ENCODE data around the gene DUSP3.

DUSP3 gene

DNA sequence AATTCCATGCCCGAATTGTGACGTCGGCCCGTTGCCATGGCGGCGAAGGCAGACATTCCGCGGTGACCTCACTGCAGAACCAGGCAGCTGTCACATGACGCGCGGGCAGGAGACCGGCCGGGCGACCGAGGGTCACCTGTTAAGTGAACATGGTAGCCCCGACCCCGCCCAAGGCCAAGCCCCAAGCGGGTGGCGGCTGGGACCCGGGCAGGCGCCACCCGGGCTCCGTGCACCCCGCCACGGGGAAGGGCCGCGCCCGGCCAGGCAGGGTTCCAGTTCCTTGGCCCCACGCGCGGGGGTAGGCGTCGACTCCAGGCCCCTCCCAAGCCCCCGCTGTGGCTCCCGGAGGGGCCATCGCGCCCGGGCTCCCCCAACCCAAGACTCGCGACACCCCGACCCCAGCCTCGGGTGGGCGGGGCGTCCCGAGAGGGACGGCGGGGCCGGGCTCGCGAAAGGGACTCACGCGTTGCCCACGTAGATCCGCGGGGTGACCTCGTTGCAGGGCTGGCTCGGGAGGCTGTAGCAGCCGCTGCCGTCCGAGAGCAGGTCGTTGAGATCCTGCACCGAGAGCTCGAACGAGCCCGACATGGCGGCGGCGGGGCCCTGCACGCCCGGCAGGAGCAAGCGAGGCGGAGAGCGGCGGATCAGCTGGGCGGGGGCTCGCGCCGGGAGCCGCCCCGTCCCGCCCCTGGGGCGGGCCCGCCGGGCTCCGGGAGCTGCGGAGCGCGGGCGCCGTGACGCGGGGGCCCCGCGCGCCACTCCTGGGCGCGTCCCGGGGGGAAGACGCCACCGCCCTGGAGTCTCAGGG, at the start of gene DUSP3:
DUSP3 (minus strand) TSS at position 641 of the 808 bp plus-strand sequence; CDS start at position 588, 53 bp downstream.
- H3K27me3 ChIP-seq (replicated peaks), result no peaks in the 10 kb centered on the region
- peak within 1 kb of the TSS; percentile 81 for H3K4me3 ChIP-seq (ENCODE audit: low read depth, low read length)
- in situ Hi-C loops (cut with HindIII; ENCODE audit: low pct_ligation_motif_present, low sequenced_read_pairs), result no loop called here
- H3K36me3 ChIP-seq (replicated peaks), result peaks cover 25% of the 10 kb centered on the region
- peak; percentile 95 for DNase-seq
- peak within 1 kb of the TSS; percentile 98 for H3K27ac ChIP-seq
- TF ChIP-seq, protein P1, sequence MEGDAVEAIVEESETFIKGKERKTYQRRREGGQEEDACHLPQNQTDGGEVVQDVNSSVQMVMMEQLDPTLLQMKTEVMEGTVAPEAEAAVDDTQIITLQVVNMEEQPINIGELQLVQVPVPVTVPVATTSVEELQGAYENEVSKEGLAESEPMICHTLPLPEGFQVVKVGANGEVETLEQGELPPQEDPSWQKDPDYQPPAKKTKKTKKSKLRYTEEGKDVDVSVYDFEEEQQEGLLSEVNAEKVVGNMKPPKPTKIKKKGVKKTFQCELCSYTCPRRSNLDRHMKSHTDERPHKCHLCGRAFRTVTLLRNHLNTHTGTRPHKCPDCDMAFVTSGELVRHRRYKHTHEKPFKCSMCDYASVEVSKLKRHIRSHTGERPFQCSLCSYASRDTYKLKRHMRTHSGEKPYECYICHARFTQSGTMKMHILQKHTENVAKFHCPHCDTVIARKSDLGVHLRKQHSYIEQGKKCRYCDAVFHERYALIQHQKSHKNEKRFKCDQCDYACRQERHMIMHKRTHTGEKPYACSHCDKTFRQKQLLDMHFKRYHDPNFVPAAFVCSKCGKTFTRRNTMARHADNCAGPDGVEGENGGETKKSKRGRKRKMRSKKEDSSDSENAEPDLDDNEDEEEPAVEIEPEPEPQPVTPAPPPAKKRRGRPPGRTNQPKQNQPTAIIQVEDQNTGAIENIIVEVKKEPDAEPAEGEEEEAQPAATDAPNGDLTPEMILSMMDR (IDR thresholded peaks at IDR 0.05; ENCODE audit: low read depth, low read length, missing control alignments), result no peak

DNA sequence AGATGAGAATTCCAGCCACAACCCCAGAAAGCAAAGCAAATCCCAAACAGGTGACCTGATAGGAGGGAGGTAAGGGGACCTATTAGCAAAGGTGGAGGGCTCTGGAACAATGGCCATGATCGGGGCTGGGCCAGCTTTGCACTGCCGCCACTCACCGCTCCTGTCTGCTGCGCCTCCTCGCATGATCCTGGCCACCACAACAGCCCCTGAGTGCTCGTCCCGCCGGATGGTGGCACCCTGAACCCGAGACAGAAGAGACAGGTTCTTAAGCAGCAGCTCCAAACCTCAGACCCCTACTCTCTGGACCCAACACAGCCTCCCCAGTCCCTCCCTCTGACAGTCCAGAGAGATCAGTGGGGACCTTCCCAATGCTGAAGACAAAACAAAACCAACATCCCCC, 48.8 kb upstream of the DUSP3 start:
- TF ChIP-seq, protein P1 (IDR thresholded peaks at IDR 0.05; ENCODE audit: low read depth, low read length, missing control alignments), result no peak
- Histone ChIP-seq H3K4me3 (ENCODE audit: low read depth, low read length) (no peak overlapping the region), H3K27ac (no peak overlapping the region), H3K27me3 (replicated peaks) (no peaks in the 10 kb centered on the region), H3K36me3 (replicated peaks) (peaks cover 56% of the 10 kb centered on the region)
- in situ Hi-C loops (cut with HindIII; ENCODE audit: low pct_ligation_motif_present, low sequenced_read_pairs), result no loop called here
- DNase-seq, result no peak

DNA sequence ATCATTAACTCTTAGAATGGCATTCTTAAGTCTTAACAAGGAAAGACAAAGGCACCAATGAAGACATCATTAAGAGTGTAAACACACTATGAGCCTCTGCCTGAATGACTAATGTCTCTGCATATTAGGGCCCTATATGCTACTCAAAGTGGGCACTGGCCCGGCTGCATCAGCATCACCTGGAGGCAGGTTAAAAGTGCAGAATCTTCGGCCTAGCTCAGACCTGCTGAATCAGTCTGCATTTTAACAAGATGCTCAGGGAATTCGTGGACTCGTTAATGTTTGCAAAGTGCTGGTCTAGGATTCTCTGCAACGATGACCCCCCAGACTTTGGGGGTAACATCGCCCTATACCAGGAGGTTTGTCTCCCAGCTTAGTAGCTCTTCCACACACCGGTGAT, 47.4 kb upstream of the DUSP3 start:
- TF ChIP-seq, protein P1 (IDR thresholded peaks at IDR 0.05; ENCODE audit: low read depth, low read length, missing control alignments), result no peak
- H3K27me3 ChIP-seq (replicated peaks), result no peaks in the 10 kb centered on the region
- no peak overlapping the region for H3K4me3 ChIP-seq (ENCODE audit: low read depth, low read length)
- no peak overlapping the region for H3K27ac ChIP-seq
- H3K36me3 ChIP-seq (replicated peaks), result peaks cover 55% of the 10 kb centered on the region
- in situ Hi-C loops (cut with HindIII; ENCODE audit: low pct_ligation_motif_present, low sequenced_read_pairs), result no loop called here
- no peak for DNase-seq

DNA sequence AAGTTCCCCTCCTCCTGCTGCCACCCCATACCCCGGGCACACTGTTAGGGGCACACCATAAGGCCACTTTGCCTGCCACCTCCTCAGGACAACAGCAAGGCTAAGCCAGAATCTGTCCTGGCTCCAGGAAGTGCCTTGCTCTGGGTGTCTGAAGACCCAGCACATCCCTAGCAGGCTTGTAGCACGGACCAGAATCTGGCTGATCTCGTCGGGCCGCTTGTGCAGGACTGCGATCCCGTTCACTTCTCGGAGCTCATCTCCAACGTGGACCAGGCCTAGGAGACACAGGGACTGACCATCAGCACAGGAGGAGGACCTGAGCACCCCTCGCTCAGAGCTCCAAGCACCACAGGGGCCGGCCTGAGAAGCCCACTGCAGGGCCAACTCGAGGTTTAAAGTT, 46.8 kb upstream of the DUSP3 start:
- TF ChIP-seq, protein P1 (IDR thresholded peaks at IDR 0.05; ENCODE audit: low read depth, low read length, missing control alignments), result no peak
- Histone ChIP-seq H3K27ac (no peak overlapping the region), H3K27me3 (replicated peaks) (no peaks in the 10 kb centered on the region), H3K4me3 (ENCODE audit: low read depth, low read length) (no peak overlapping the region), H3K36me3 (replicated peaks) (peaks cover 54% of the 10 kb centered on the region)
- DNase-seq, result no peak
- in situ Hi-C loops (cut with HindIII; ENCODE audit: low pct_ligation_motif_present, low sequenced_read_pairs), result no loop called here

DNA sequence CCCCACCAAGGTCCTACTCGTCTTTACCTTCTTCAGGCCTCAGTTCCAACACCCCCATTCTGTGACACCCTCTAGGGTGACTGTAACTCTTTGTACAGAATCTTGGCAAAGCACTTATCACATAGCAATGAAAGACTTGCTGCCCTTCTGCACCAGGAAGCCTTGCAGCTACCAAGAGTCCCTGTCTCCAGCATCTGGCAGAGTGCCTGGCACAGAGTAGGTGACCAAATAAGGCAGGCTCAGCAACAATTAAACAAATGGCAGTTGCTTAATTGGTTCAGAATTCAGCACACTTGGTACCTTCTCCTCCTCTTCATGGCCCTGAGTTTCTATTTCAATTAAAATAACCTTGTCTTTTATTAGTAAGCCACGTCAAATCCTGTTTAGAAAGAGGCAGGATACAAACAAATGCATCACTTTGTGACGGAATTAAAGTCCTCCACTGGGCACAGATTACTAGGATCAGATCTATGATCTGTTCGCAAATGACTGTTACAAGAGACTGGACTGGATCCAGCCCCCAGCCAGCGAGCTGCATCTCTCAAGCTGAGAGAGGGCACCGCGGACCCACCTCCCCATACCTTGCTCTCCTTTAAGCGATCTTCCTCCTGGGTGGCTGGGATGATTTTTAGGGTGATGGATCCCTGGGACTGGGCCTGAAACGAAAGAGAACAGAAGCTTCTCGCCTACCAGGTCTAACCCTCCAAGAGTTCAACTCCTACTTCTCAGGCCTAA, 44.7 kb upstream of the DUSP3 start:
- peaks cover 39% of the 10 kb centered on the region for H3K36me3 ChIP-seq (replicated peaks)
- no peak overlapping the region for H3K4me3 ChIP-seq (ENCODE audit: low read depth, low read length)
- no peak for DNase-seq
- TF ChIP-seq, protein P1 (IDR thresholded peaks at IDR 0.05; ENCODE audit: low read depth, low read length, missing control alignments), result no peak
- H3K27me3 ChIP-seq (replicated peaks), result no peaks in the 10 kb centered on the region
- in situ Hi-C loops (cut with HindIII; ENCODE audit: low pct_ligation_motif_present, low sequenced_read_pairs), result no loop called here
- H3K27ac ChIP-seq, result no peak overlapping the region
